Frontal cortex (tissue), 4 donors: Measurements from ENCODE around the gene SESN3. TPM values are rescaled to one million over a fixed set of nuclear protein-coding genes. Genes with fewer than 3 reads are reported as not detected.
"Not testable (repeated sequence)": the region's sequence is repeated elsewhere in the genome, so short reads cannot be mapped to it uniquely, and the experiment has no call there.

Experiments
- DNase-seq, 2 donors: peaks; one replicate each; pipeline ENCODE4 v3.0.0; 2012; ENCODE audit warnings: low spot score in 2 of 2
- FAIRE-seq: peaks from 2 replicates; lab custom pipeline; 2012; peaks lifted over from hg19 to GRCh38; lab: Jason Lieb, UNC
- total RNA-seq: library from RNA; depleted of rRNA; stranded (reverse); fragments of >200 nt; gene quantifications from one replicate; pipeline ENCODE4 v1.2.3, GENCODE V29; 2014
- donor health status: control.
- donor health status: control.
- donor health status: control.

SESN3 gene
- total RNA-seq, 1 donor from 2014 or later = 62.4 TPM

DNA sequence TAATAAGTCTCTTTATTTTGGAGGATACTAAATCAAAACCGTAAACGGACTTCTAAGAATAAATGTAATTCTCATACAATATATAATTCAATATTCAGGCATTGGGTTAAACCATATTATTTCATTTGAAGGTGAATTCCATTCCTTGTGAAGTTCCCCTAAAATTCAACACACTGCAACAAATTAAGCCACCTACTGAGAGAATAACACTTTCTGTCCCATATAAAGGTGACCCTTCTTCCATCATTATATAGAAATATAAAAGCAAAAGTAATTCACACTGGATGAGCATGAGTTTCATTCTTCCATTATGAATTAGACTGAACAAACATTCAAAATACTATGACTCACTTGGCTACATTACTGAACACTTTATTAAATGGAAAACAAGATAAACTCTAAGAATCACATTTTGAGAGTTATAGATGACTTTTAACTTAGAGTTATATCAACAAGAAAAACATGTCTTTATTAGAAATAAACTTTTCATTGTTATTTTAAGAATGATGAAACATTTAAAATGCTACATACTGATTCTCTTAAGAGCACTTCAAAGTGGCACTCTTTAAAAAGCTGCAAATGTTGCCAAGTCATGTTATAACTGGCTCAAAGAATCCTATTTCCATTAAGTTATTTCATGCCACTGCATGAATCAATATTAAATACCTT lies 2.8 kb downstream of the SESN3 start:
- DNase-seq = no peak
- peak; percentile 68 for FAIRE-seq

DNA sequence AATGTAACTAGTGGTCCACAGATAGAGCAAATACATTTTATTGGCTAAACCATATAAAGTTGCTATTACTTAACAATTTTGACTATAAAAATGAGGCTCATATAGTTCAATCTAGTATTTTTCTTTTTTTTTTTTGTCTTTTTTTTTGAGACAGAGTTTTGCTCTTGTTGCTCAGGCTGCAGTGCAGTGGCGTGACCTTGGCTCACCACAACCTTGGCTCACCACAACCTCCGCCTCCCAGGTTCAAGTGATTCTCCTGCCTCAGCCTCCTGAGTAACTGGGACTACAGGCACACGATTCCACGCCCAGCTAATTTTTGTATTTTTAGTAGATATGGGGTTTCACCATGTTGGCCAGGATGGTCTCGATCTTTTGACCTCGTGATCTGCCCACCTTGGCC lies 3.9 kb downstream of the SESN3 start:
- not testable (repeated sequence) for FAIRE-seq, DNase-seq

DNA sequence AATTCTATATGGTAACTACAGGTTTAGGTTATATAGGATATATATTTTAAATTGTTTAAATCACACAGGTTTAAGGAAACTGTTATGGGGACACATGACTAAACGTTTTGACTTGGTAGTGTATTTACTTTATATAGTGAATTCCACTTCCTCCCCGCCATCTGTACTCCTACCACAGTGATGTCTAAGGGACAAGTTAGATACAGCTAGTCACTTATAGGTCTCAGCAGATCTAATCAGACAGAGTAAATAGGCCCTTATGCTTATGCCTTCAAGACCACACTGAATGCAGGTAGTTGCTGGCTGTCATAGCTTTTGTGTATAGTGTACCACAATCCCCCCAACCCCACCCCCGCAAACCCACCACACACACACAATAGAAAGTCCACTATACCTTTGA lies 8.2 kb downstream of the SESN3 start:
- no peak for FAIRE-seq
- DNase-seq = no peak

DNA sequence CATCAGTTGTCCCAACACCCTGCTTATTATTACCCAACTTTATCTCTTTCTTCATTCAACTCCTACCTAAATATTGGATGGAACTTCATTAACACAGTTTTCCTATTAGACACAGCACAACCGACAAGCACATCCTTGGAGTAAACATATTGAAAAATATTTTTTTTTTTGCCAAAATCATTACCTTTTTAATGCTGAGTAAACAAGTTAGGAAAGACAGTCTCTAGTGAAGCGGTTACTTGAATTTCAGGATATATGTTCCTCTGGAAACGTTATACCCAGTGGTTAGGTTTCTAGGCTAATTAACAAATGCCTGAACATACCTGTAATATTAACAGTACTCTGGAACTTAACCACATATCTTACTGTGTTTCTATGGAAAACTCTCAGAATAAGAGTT lies 11.4 kb downstream of the SESN3 start:
- DNase-seq (no peak), FAIRE-seq (no peak)

DNA sequence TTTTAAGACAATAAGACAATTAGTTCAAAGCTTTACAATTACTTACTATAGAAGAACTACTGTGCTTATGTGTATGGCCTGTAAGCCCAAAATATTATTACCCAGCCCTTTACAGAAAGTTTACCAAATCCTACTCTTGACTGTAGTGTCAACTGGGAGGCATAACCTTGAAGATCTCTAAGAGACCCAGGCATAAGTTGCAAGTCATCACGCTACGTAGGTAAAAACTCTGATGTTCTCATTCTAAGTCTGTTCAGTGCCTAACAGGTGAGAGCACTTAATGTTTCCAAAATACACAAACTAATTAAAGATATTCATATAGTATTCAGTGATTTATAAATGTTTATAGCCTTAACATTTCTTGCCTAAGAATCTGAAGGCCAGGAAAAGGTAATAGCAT lies 12.9 kb downstream of the SESN3 start:
- FAIRE-seq = no peak

DNA sequence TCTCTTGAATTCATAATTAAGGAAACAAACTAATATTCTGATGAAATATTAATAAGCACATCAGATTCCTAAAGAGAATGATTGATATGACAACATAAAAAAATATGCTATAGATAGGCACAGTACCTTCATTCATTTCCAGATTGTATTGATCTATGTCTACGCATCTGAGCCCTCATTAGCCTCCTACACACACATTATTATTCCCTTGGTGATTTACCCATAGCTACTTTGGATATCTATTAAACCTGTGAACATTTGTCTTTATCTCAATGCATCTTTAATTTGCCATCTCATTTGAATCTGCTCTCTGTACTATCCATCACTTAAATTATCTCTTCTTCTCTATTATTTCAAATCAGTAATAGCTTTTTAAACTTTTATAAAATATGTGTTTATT lies 18.4 kb downstream of the SESN3 start:
- no peak for FAIRE-seq

More for the DNA sequence above, 12.9 kb downstream of the SESN3 start:
- DNase-seq = no peak

DNA sequence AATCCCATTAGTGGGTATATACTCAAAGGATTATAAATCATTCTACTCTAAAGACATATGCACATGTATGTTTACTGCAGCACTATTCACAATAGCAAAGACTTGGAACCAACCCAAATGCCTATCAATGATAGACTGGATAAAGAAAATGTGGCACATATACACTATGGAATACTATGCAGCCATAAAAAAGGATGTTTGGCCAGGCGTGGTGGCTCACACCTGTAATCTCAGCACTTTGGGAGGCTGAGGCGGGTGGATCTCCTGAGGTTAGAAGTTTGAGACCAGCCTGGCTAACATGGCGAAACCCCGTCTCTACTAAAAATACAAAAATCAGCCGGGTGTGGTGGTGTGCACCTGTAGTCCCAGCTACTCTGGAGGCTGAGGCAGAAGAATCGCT lies 21.5 kb downstream of the SESN3 start:
- FAIRE-seq, DNase-seq: not testable (repeated sequence)

More for the DNA sequence above, 18.4 kb downstream of the SESN3 start:
- no peak for DNase-seq

DNA sequence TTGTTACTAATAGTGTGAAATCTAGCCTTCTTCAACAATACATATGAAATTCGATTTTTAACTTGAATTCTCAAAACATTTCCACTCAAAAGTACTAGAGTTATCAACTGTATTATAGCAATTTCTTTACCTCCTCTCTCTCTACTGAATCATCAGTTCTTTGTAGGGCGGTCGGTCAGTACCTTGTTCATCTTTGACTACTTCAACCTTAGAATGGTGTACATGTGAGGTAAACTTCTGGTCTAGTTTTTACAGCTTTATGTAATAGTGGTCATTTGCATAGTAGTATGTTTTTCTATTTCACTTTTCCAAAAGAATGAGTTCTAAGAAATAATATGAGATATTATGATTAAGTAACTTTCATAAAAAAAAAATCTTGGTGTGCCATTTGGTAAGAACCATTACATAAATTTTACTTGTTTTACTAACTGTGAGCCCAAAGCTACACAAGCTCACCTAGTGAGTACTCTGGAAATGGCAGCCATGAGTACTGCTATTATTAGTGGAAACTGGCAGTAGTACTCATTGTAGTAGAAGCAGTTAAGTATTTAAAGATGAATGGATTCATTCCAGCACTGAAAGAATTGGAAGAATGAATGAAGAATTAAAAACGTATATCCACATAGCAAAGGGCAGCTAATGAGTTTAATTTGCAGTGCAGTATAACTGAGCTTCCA lies 30.1 kb downstream of the SESN3 start:
- DNase-seq (no peak), FAIRE-seq (no peak)

DNA sequence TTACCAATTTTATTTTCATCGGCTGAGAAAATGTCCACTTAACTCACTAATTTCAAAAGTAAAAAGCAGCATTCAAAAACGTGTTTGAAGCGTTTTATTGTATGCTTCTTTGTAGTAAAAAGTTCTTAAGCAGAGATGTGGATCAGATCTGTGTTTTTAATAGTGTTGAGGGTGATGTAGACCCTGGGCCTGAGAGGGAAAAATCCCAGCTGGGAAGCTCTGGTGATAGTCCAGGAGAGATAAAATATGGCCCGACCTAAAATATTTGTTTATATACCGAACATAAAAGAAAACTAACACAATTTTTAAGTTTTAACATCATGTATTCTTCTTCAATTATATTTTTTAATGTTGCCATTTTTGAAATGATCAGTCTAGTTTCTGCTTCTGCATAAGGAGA lies 35.2 kb downstream of the SESN3 start:
- no peak for FAIRE-seq

DNA sequence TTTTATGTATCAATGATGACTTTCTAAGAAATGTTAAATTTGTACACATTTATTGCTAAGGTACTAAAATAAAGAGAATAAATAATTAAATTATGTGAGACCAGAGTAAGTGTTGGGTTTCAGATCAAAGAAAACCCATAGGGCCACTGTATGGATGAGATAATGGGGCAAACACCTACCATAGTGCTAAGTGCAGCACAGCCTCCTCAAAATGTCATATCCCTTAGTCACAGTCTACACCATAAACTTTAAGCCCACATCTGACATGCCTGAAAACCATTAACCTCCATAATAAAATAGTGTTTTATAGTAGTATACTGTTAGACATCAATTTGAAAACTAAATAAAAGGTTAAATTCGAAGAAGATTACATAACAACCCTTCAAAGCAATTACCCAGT lies 37.5 kb downstream of the SESN3 start:
- FAIRE-seq (no peak), DNase-seq (no peak)

More for the DNA sequence above, 35.2 kb downstream of the SESN3 start:
- no peak for DNase-seq

DNA sequence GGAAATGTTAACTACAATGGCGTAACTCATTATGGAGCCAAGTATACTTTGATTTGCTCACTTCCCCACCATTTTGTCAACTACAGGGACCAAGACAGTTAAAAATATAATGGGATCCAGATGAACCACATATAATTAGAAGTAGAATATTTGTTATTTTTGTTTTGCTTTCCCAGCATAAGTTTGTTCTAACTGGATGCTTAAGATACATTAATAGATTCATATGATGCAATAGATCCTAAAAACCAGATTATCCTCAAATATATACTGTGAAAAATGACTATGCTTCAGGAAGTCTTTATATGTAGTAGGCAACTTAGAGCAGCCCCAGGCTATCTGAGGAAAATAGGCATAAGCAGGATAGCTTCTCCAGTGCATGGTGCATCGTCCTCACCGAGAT lies 38.3 kb downstream of the SESN3 start:
- no peak for FAIRE-seq
- no peak for DNase-seq

DNA sequence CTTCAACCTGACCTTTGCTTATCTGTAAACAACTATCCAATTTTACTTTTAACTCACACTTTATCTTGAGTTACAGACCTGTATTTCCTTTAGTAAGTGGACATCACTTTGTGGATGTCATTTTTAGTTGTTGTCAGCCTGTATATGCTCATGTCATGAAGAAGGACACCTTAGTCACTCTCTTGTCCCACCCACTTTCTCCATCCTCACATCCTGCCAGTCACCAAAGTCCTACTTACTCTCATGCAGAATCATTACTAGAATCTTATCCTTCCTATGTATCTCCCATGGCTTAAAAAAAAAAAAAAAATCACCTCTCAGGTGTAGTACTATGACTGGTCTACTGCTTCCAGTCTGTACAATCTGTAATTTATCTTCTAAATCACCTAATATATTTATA lies 43.3 kb downstream of the SESN3 start:
- FAIRE-seq = no peak
- no peak for DNase-seq

DNA sequence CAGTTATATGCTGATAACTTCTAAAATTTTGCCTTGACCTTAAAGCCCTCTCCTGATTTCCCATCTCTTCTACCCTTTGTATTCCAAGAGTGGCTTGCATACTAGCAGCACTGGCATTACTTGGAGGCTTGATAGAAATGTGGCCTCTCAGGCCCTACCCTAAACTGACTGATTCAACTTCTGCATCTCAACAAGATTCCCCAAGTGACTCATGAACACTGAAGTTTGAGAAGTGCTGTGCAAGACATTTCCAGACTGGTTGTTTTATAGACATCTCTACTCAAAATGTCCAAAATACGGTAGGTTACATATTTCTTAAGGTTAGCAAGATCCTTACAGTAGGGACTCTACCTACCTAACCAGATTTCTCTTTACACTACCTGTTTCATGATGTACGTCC lies 48.6 kb downstream of the SESN3 start:
- FAIRE-seq (no peak), DNase-seq (no peak)

DNA sequence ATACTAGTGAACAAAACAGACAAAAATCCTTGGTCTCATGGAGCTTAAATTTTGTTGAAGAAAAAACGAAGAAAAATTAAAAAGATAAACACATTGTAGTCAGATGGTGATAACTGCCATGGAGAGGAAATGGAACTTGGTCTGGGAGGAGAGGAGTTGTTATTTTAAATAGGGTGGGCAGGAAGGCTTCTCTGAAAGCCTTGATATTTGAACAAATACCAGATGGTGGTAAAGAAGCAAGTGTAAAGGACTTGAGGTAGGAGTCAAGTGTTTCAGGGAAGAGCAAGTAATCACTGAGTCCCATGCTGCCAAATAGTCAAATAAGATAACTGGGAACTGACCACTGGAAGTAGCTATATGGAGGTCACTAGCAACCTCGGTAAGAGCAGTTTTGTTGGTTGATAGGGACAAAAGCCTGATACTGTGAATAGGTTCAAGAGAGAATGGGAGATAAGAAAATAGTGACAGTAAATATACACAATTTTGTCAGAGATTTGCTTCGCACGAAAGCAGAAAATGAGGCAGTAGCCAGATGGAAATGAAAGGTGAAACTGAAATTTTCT lies 55.1 kb downstream of the SESN3 start:
- FAIRE-seq = no peak

DNA sequence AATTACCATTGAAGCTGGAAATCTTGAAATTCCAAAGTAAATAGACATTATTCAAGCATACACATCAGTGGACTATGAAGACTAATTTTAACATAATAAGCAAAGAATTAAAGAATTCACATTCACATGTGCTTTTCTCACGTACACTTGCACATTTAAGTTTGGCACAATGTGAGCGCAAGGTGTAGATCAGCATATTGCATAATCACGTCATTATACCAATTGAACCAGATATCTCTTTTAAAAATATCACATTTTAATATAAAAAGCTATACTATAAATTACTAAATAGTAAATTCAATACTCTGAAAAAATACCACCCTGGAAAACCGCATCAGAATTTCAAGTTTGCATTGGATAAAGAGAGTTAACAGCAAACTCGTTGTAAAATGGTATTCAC lies 60.7 kb downstream of the SESN3 start:
- FAIRE-seq = no peak

More for the DNA sequence above, 55.1 kb downstream of the SESN3 start:
- DNase-seq = no peak

DNA sequence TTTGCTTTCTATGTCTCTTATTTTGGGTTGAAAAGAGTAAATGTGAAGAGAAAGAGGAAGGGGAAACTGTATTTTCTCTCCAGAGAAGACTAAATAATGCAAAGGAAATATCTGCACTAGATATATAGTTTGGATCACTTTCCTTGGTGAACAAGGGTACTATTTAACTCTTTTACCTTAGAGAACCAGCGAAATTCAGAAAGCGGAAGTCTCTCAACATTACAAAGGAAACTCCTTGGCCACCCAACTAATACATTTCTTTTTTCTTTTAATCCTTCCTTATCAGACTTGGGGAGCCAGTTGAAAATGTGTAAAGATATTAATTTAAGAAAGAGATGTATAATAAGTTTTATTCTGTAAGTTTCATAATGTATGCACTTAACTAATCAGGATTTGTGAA lies 64.2 kb downstream of the SESN3 start:
- no peak for FAIRE-seq
- no peak for DNase-seq

More for the DNA sequence above, 60.7 kb downstream of the SESN3 start:
- DNase-seq = no peak

DNA sequence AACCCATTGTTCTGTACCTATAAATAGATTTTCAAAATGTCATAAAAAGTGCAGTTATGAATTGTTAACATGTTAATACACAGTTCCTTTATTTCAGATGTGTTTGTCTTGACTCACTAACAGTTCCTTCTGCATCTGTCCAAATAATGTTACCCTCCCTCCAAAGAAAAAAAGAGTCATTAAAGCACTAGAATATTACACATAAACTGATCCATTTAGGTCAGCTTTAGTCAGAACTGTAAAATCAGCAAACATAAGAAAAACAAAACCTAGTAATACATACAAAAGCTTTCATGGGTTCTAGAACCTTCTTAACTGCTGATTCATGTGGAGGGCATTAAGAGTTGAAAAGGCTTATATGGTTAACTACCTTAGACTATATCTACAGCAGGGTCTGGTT lies 65.4 kb downstream of the SESN3 start:
- FAIRE-seq (no peak), DNase-seq (no peak)

DNA sequence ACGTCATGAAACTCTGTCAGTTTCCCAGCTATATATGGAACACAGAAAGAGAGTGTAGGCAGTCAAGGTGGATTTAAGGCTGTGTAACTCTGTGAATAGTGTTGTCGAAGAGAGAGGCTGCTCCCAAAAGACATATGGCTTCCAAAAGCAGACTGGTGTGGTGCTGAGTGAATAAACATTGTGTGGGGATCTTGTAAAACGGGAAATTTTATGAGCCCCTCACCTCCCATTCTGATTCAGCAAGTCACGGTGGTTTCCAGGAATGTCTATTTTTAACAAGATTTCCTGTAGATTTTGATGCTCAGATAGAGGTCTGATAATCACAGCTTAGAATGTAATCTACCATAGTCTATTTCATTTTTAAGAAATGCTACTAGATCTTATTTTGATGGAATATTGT lies 67.9 kb downstream of the SESN3 start:
- FAIRE-seq (no peak), DNase-seq (no peak)

DNA sequence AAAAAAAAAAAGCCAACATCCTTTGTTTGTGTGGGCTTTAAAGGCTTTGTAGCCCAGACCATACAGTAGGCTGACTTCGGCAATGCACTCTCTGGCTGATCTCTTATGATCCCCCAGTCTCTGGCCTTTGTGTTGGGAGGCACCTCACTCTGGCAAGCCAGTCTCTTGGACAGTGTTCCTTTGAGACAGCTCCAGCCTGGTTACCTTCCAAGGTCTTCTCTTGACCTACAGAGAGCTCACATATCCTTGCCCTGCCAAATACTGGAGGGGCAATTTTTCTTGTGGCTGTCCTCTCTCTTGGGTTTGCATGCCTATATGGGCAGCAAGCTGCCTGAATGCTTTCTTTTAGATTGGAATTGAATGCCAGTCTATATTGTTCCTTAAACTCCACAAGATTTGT lies 69.8 kb downstream of the SESN3 start:
- FAIRE-seq = no peak
- no peak for DNase-seq

DNA sequence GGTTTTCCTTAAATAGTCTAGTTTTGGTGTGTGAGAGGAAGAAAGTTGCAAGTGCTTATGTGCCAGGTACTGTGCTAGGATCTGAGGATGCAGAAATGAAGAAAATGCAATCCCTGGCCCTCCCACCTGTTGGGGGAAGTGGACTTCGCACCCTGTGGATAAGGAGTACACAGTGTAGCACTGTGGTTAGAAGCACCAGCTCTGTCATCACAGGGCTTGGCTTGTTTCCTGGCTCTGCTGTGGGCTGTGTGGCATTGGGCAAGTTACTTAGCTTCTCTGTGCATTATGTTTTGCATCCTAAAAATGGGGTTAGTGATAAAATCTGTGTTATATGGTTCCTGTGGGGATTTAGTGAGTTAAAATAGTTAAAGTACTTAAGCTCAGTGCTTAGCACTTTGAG lies 73.2 kb downstream of the SESN3 start:
- FAIRE-seq (no peak), DNase-seq (no peak)

DNA sequence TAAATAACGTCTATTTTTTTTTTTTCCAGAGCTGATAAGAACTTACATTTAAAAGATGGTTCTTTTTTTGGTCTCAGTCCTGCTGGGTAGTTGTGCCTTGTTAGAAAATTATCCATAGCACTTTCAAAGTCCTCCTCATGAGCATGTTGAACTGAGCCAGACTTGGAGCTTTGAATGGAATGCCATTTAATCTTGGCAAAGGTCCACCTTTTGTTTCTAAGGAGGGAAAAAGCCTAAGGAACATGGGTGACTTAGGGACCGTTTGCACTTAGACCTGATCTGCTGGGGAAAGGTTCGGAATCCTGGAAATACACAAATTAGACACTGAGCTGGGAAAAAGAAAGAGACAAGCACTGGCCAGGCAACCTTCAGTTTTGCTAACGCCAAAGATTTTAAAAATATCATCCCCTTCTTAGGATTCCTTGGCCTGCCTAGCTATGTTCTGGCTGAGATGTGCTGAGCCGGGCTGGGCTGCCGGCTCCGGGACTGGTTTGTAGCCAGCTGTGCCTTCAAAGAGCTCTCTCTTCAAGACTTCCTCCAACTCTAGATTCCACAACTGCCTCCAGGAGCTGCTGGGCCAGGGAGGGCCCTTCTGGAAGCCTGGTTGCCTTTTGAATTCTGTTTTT lies 74.0 kb downstream of the SESN3 start:
- DNase-seq = no peak
- FAIRE-seq = no peak
